ENCODE results near the gene KRTAP9-9.
"Not testable (repeated sequence)": the region's sequence is repeated elsewhere in the genome, so short reads cannot be mapped to it uniquely, and the experiment has no call there.

The KRTAP9-9 gene

GRCh38 chr17:41255381-41256290, at the start of gene KRTAP9-9:
Gene KRTAP9-9, plus strand, starts transcription at chr17:41255384.
- peak; percentile 49 for DNase-seq (ENCODE audit: low read depth)

GRCh38 chr17:41211845-41212466, 43.2 kb upstream of the KRTAP9-9 start:
- peak; percentile 69 for DNase-seq (ENCODE audit: low read depth)

GRCh38 chr17:41212524-41213169, 42.5 kb upstream of the KRTAP9-9 start:
- no peak for DNase-seq (ENCODE audit: low read depth)

- DNase-seq (ENCODE audit: low read depth) = no peak
Measured at GRCh38 chr17:41215681-41216080, 39.5 kb upstream of the KRTAP9-9 start.

- peak; percentile 53 for DNase-seq (ENCODE audit: low read depth)
Measured at GRCh38 chr17:41223821-41224220, 31.4 kb upstream of the KRTAP9-9 start.

- DNase-seq (ENCODE audit: low read depth) = no peak
Measured at GRCh38 chr17:41226051-41226450, 29.1 kb upstream of the KRTAP9-9 start.

- DNase-seq (ENCODE audit: low read depth) = not testable (repeated sequence)
Measured at GRCh38 chr17:41226598-41227095, 28.5 kb upstream of the KRTAP9-9 start, which contains the start of gene KRTAP9-2. Gene KRTAP9-2, plus strand, starts transcription at chr17:41226648. Its CDS starts 7 bp downstream, at chr17:41226655.

- no peak for DNase-seq (ENCODE audit: low read depth)
Measured at GRCh38 chr17:41230094-41230493, 25.1 kb upstream of the KRTAP9-9 start.

- no peak for DNase-seq (ENCODE audit: low read depth)
Measured at GRCh38 chr17:41231731-41232130, 23.5 kb upstream of the KRTAP9-9 start.

- DNase-seq (ENCODE audit: low read depth) = not testable (repeated sequence)
Measured at GRCh38 chr17:41232399-41233105, 22.6 kb upstream of the KRTAP9-9 start, which contains the start of gene KRTAP9-3. Gene KRTAP9-3, plus strand, starts transcription at chr17:41232449. Its CDS starts 53 bp downstream, at chr17:41232502.

- not testable (repeated sequence) for DNase-seq (ENCODE audit: low read depth)
Measured at GRCh38 chr17:41237116-41237515, 18.1 kb upstream of the KRTAP9-9 start.

- not testable (repeated sequence) for DNase-seq (ENCODE audit: low read depth)
Measured at GRCh38 chr17:41237949-41238437, 17.2 kb upstream of the KRTAP9-9 start, which contains the start of gene KRTAP9-8. Gene KRTAP9-8, plus strand, starts transcription at chr17:41237999. Its CDS starts 53 bp downstream, at chr17:41238052.

GRCh38 chr17:41246995-41247787, 8.0 kb upstream of the KRTAP9-9 start:
- DNase-seq (ENCODE audit: low read depth) = not testable (repeated sequence)

- DNase-seq (ENCODE audit: low read depth) = not testable (repeated sequence)
Measured at GRCh38 chr17:41249637-41250240, 5.4 kb upstream of the KRTAP9-9 start, which contains the start of gene KRTAP9-4. Gene KRTAP9-4, plus strand, starts transcription at chr17:41249687. Its CDS starts 34 bp downstream, at chr17:41249721.

- DNase-seq (ENCODE audit: low read depth) = no peak
Measured at GRCh38 chr17:41251261-41251660, 3.9 kb upstream of the KRTAP9-9 start.

GRCh38 chr17:41254861-41255260, 323 bp upstream of the KRTAP9-9 start:
- peak; percentile 56 for DNase-seq (ENCODE audit: low read depth)

GRCh38 chr17:41256291-41256685, 1.1 kb downstream of the KRTAP9-9 start:
- DNase-seq (ENCODE audit: low read depth) = peak; percentile 39

- no peak for DNase-seq (ENCODE audit: low read depth)
Measured at GRCh38 chr17:41258406-41258805, 3.2 kb downstream of the KRTAP9-9 start.

- no peak for DNase-seq (ENCODE audit: low read depth)
Measured at GRCh38 chr17:41263212-41263611, 8.0 kb downstream of the KRTAP9-9 start.

- no peak for DNase-seq (ENCODE audit: low read depth)
Measured at GRCh38 chr17:41264599-41264998, 9.4 kb downstream of the KRTAP9-9 start.
